ENCODE results near the gene TSHR.

The TSHR gene

DNA sequence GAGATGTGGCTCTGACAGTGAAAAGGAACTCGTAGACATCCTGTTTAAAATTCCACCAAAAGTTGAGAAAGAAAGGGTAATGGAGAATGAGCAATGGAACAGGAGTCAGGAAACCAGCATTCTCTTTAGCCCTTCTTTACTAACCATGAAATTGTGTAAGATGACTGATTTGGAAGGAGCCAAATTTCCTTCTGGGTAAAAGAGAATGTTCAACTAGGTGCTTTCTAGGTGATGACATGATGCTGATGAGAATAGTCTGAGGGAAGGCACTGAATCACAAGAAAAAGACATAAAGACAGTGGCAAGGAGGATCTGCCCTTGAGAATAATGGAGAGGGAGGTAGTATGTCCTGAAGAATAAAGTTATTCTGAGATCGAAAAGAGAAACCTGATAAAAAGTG lies 2.2 kb downstream of the TSHR start:
- in situ Hi-C loops (cut with HindIII; ENCODE audit: low pct_unique_long_range_greater_than_20kb, low sequenced_read_pairs), result no loop called here
- no peak for TF ChIP-seq JUND (IDR thresholded peaks at IDR 0.05; ENCODE audit: low read depth)
- DNase-seq (ENCODE audit: low read depth in 1 of 2, low spot score in 1 of 2), result no peak

DNA sequence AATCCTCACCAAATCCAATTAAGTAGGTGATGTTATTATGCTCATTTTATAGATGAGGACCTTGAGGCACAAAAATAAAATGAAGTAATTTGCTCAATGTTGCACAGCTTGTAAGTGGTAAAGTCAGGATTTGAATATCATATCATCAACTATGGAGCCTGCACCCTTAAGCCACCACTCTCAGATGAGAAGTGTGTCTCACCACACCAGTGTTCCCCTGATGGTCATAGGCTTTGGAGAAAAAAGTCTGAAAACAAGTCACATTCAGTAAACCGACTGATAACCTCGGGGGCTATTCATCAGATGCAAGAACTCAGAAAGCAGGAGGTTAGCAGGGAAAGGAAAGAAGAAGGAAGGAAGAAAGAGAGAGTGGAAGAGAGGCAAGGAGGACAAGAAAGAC lies 2.8 kb downstream of the TSHR start:
- in situ Hi-C loops (cut with HindIII; ENCODE audit: low pct_unique_long_range_greater_than_20kb, low sequenced_read_pairs), result no loop called here
- TF ChIP-seq JUND (IDR thresholded peaks at IDR 0.05; ENCODE audit: low read depth), result no peak
- DNase-seq (ENCODE audit: low read depth in 1 of 2, low spot score in 1 of 2), result no peak

DNA sequence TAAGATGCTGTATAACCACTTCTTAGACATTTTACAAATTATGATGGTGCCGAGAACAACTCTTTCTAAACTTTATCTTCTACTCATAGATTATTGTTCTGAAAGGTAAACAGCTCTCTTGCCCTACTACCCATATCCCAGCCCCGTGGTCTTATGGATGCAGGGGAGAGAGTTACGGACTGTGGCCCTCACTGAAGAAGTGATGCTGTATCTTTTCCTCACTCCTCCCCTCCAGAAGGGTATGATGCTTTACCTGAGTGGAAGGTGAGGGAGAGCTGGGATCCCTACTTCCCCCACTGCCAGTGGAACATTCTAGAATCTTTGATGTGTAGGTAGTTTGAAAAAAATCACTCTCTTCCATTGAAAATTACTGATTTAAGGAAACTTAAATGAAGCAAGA lies 3.5 kb downstream of the TSHR start:
- in situ Hi-C loops (cut with HindIII; ENCODE audit: low pct_unique_long_range_greater_than_20kb, low sequenced_read_pairs), result no loop called here
- DNase-seq (ENCODE audit: low read depth in 1 of 2, low spot score in 1 of 2), result no peak
- TF ChIP-seq JUND (IDR thresholded peaks at IDR 0.05; ENCODE audit: low read depth), result no peak

DNA sequence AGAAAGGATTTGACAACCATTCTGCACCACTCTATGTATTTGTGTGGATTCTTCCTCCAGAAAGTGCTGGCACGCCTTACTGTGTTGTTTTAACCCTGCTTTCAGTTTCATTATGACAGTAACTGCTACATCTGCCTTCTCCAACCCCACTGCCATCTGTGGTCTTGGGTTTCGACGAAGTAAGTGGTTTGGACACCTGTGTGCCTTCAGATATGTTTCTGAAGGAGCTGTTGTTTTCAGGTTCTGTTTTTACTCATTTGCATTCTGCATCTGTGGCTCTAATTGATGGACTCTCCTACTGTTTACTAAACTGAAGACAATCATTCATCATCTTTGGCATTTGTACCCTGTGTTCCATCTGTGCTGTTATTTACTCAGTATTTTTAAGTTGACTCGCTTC lies 4.1 kb downstream of the TSHR start:
- DNase-seq (ENCODE audit: low read depth in 1 of 2, low spot score in 1 of 2), result no peak
- no peak for TF ChIP-seq JUND (IDR thresholded peaks at IDR 0.05; ENCODE audit: low read depth)
- in situ Hi-C loops (cut with HindIII; ENCODE audit: low pct_unique_long_range_greater_than_20kb, low sequenced_read_pairs), result no loop called here

DNA sequence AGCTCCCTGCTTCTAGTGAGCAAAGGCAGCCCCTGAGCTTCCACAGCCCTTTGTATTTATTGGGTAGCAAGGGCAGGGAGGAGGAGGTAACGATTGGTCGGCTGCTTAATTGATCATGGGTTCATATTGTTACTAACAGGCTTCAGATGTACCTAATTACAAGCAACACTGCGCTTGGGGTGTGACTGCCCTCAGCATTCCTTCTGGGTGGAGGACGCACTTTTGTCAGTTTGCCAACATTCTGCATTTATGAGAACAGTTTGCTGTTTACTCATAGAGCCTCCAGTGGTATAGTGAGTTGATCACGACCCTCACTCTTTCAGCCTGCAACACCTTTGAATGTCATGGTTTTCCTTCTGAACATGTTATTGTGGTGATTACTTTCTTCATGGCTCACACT lies 9.6 kb downstream of the TSHR start:
- TF ChIP-seq JUND (IDR thresholded peaks at IDR 0.05; ENCODE audit: low read depth), result no peak
- in situ Hi-C loops (cut with HindIII; ENCODE audit: low pct_unique_long_range_greater_than_20kb, low sequenced_read_pairs), result no loop called here
- no peak for DNase-seq (ENCODE audit: low read depth in 1 of 2, low spot score in 1 of 2)

DNA sequence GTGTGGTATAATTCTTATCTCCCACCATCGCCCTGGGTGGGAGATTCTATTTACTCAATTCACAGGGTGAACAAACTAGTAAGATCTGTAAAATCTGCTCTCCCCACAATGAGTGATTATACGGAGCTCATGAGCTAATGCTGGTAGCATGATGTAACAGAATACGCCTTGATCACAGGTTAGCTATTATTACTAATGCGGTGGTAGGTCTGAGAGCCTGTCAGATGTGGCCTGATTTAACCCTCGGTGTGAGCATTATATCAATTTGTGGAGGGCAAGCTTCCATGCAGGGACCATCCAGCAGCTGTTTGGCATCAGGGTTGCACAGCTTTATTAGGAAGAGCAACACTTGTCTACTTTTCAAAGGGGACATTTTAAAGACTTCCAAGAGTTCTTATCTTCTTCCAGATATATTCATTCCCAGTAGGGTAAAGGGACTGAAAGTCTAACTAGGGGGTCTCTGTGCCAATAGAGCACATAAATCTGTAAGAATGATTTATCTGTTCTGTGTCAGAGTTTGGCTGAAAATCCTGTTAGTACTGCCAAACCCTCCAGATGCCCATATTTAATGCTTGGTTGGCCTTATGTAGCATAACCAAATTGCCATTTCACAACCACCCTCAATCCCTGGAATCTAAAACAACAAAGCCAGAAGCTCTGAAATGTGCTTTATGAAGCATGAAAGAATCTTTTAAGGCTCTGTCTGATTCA lies 18.7 kb downstream of the TSHR start:
- TF ChIP-seq JUND (IDR thresholded peaks at IDR 0.05; ENCODE audit: low read depth), result no peak
- in situ Hi-C loops (cut with HindIII; ENCODE audit: low pct_unique_long_range_greater_than_20kb, low sequenced_read_pairs), result no loop called here
- no peak for DNase-seq (ENCODE audit: low read depth in 1 of 2, low spot score in 1 of 2)

DNA sequence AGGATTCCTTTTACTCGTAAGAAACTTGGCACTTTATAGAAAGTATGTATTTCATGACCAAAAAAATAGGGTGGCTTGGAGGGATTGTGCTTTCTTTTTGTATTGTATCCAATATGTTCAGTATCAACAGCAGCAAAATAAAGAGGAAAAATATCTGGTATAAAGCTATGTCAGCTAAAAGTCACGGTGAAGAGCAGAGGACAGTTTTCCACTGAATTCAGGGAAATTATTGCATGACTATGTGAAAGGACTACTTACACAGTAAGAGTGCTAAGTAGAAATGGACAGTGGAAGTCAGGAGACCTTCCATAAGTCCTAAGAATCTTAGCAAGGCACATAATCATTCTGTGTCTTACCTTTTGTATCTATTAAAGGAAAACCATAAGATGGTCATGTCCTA lies 19.3 kb downstream of the TSHR start:
- no peak for TF ChIP-seq JUND (IDR thresholded peaks at IDR 0.05; ENCODE audit: low read depth)
- in situ Hi-C loops (cut with HindIII; ENCODE audit: low pct_unique_long_range_greater_than_20kb, low sequenced_read_pairs), result no loop called here
- no peak for DNase-seq (ENCODE audit: low read depth in 1 of 2, low spot score in 1 of 2)

DNA sequence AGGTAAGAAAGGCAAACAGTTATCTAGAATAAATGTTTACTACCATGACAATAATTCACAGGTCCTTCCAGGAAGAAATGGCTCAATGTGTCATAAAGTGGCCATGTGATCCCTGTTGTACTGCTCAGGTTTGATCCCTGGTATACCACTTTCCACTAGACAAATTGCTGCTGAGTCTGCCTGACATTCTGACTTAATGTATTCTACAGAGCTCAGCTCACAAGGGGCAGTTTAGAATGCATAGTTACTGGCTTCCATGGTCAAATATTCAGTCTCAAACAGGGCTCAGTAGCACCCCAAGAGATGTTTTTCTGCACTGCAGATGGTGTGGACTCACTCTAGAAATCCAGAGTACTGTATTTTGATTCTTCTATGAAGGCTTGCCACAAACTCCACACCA lies 21.8 kb downstream of the TSHR start:
- in situ Hi-C loops (cut with HindIII; ENCODE audit: low pct_unique_long_range_greater_than_20kb, low sequenced_read_pairs), result no loop called here
- DNase-seq (ENCODE audit: low read depth in 1 of 2, low spot score in 1 of 2), result no peak
- no peak for TF ChIP-seq JUND (IDR thresholded peaks at IDR 0.05; ENCODE audit: low read depth)

DNA sequence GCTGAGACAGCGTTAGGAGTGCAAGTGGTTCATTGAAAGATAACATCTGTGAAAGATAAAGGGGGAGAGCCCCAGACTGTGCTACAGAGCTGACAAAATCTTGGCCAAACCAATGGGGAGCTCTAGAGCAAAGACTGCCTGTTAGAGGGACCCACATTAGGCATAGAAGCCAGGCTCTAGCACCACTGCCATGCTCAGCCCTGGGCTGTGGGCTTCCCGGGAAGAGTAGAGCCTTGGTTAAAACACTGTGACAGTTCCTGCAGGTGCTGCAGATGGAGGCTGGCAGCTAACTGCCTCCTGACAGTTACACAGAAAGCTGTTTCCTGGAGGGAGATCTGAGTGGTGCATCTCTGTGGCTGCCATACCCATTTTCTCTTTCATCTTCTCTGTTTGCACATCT lies 23.0 kb downstream of the TSHR start:
- in situ Hi-C loops (cut with HindIII; ENCODE audit: low pct_unique_long_range_greater_than_20kb, low sequenced_read_pairs), result no loop called here
- no peak for TF ChIP-seq JUND (IDR thresholded peaks at IDR 0.05; ENCODE audit: low read depth)
- DNase-seq (ENCODE audit: low read depth in 1 of 2, low spot score in 1 of 2), result no peak

DNA sequence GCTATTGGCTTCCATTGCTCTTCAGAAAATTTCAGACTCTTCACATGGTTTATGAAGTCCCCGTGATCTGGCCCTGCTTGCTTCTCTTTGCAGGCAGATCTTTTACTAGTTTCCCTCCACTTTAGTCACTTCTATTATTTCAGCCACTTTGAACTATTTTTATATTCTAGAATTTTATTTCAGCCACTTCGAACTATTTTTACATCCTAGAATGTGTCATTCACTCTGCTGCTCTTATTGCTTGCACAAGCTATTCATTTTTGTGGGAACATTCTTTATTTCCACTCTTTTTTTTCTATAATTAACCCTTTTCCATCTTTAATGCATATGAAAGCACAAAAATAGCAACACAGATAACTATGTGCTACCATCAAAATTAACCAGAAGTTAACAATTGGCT lies 24.5 kb downstream of the TSHR start:
- no peak for DNase-seq (ENCODE audit: low read depth in 1 of 2, low spot score in 1 of 2)
- in situ Hi-C loops (cut with HindIII; ENCODE audit: low pct_unique_long_range_greater_than_20kb, low sequenced_read_pairs), result no loop called here
- TF ChIP-seq JUND (IDR thresholded peaks at IDR 0.05; ENCODE audit: low read depth), result no peak

DNA sequence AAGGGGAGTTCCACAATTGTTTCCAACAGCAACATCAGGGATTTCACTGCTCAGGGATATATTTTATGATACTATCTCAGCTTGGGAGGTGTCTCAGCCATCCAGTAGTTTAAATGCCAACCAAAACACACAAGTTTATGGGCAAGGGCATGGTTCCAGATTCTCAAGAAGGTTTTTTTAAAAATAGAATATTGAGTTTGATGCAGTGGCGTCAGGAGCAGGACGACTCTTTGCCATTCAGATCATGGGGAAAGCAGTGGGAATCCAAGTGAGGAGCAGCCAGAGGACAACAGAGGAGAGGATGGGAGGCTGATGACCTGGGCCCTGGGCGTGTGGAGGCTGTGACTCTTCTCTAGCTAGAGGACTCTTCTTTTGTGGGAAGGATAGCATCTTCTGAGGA lies 25.7 kb downstream of the TSHR start:
- in situ Hi-C loops (cut with HindIII; ENCODE audit: low pct_unique_long_range_greater_than_20kb, low sequenced_read_pairs), result no loop called here
- no peak for TF ChIP-seq JUND (IDR thresholded peaks at IDR 0.05; ENCODE audit: low read depth)
- DNase-seq (ENCODE audit: low read depth in 1 of 2, low spot score in 1 of 2), result no peak

DNA sequence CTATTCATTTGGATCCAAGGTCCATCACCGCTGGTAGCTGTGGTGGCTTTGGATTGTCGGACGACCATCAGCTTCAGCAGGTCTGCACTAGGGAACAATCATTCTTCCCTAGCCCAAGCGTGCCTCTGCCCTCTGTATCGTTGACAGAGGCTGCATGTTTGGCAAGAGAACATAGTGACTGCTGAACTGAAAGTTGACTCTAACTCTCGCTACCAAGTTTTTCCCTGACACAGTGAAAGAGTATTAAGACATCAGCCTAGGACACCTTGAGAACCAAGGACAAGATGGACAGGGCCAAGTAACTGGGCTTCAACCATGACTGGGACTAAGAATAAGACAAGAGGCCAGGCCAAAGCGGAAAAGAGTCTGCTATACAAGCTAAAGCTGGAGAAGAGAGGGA lies 26.3 kb downstream of the TSHR start:
- TF ChIP-seq JUND (IDR thresholded peaks at IDR 0.05; ENCODE audit: low read depth), result no peak
- in situ Hi-C loops (cut with HindIII; ENCODE audit: low pct_unique_long_range_greater_than_20kb, low sequenced_read_pairs), result no loop called here
- no peak for DNase-seq (ENCODE audit: low read depth in 1 of 2, low spot score in 1 of 2)

DNA sequence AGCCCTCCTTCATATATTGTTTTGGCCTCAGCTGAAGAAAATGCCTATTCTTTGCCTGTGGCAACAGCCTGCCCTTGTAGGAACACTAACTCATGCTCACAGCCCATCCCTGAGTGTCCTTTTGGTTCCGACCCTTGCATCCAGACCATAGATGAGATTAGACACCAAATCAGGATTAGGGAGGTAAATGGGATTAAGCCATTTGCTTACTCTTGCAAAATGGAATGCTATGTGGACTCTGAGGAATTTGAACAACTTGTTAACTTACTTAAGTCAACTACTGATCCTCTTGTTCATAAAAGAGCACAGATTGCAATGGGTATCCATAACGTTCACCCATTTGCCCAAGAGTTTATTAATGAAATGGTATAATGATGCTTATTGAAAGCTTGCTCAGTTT lies 27.3 kb downstream of the TSHR start:
- no peak for DNase-seq (ENCODE audit: low read depth in 1 of 2, low spot score in 1 of 2)
- TF ChIP-seq JUND (IDR thresholded peaks at IDR 0.05; ENCODE audit: low read depth), result no peak
- in situ Hi-C loops (cut with HindIII; ENCODE audit: low pct_unique_long_range_greater_than_20kb, low sequenced_read_pairs), result no loop called here
